HCT116 (cell line): Measurements from ENCODE around the gene RTN4. TPM values are rescaled to one million over a fixed set of nuclear protein-coding genes. Genes with fewer than 3 reads are reported as not detected.

ENCODE experiments used
- ATAC-seq: fragments of 200-7000 bp; cut with Tn5 transposase; 2 replicates; pipeline ENCODE4 v1.9.1; 2020; ENCODE audit warnings: mild to moderate bottlenecking, moderate library complexity
- BruUV-seq: library from RNA; stranded (reverse); fragments of 400-500 nt; replicated peaks from 2 replicates; lab custom pipeline; 2021; lab: Mats Ljungman, UMichigan
- CTCF ChIA-PET: fragments of 300-600 bp; sonication (Branson Sonifier 250); formaldehyde crosslinking; loops from one replicate; lab custom pipeline; 2021; ENCODE audit warnings: antibody characterized with exemption; lab: Charles Lee
- POLR2A ChIA-PET: fragments of 300-600, 350-600 bp; sonication (Branson Sonifier 250); formaldehyde crosslinking; loops from one replicate; lab custom pipeline; 2021; ENCODE audit warnings: antibody characterized with exemption; lab: Charles Lee
- RAD21 ChIA-PET, 2 experiments: fragments of 300-600 bp; sonication (Branson Sonifier 250); formaldehyde crosslinking; loops; one replicate each; lab custom pipeline; 2023; ENCODE audit warnings: low total read pairs in 2 of 2; ENCODE audit not compliant: uncharacterized antibody in 2 of 2, unreplicated experiment in 2 of 2, low non-redundant PET in 1 of 2; lab: Charles Lee
- DNase-seq: peaks from one replicate; pipeline ENCODE4 v3.0.0-alpha.2; 2010; ENCODE audit warnings: low read depth, low spot score
- H2AFZ ChIP-seq: fragments of 200-600 bp; shearing (Covaris generic), sonication (generic); 2 replicates; pipeline ENCODE4 v1.6.1; 2017; ENCODE audit warnings: low read depth, mixed run types, mixed read lengths, antibody characterized with exemption, low read length; ENCODE audit not compliant: poor library complexity, severe bottlenecking
- H3K27ac ChIP-seq: 2 replicates; pipeline ENCODE4 v1.5.1; 2012; ENCODE audit warnings: low read depth, low read length
- H3K27me3 ChIP-seq: fragments of 200-600 bp; sonication (generic); 2 replicates; pipeline ENCODE4 v1.6.1; 2016; ENCODE audit warnings: mixed run types, low read length, mixed read lengths; ENCODE audit not compliant: insufficient read depth
- H3K36me3 ChIP-seq, 2 experiments: fragments of 200-500 bp in 1 of 2; fragments of 200-600 bp in 1 of 2; sonication (Bioruptor generic) in 1 of 2; sonication (generic) in 1 of 2; 2 replicates each; pipeline versions ENCODE4 v1.5.1 to v1.6.1; 2014 to 2016; ENCODE audit warnings: low read length in 2 of 2, inconsistent platforms in 1 of 2, mixed read lengths in 1 of 2, mixed run types in 1 of 2; ENCODE audit not compliant: insufficient read depth in 2 of 2, control insufficient read depth in 1 of 2
- H3K4me1 ChIP-seq, 2 experiments: fragments of 200-600 bp in 1 of 2; sonication (generic) in 1 of 2; 2 replicates each; pipeline versions ENCODE4 v1.5.1 to v1.6.1; 2012 to 2017; ENCODE audit warnings: low read length in 2 of 2, inconsistent platforms in 1 of 2, mild to moderate bottlenecking in 1 of 2, mixed read lengths in 1 of 2, mixed run types in 1 of 2, moderate library complexity in 1 of 2; ENCODE audit not compliant: insufficient read depth in 2 of 2, control insufficient read depth in 1 of 2
- H3K4me2 ChIP-seq: fragments of 200-600 bp; sonication (generic); 2 replicates; pipeline ENCODE4 v1.6.1; 2017; ENCODE audit warnings: mixed run types, low read length, mixed read lengths
- H3K4me3 ChIP-seq, 2 experiments: fragments of 200-600 bp in 1 of 2; sonication (generic) in 1 of 2; replicated peaks in 1 of 2; 2 replicates each; pipeline ENCODE4 v1.5.1; 2011 to 2016; ENCODE audit warnings: low read length in 2 of 2, control low read depth in 1 of 2, low read depth in 1 of 2, mild to moderate bottlenecking in 1 of 2, mixed read lengths in 1 of 2, mixed run types in 1 of 2
- H3K79me2 ChIP-seq: fragments of 200-600 bp; sonication (generic); 2 replicates; pipeline ENCODE4 v1.6.1; 2017; ENCODE audit warnings: mild to moderate bottlenecking, mixed run types, low read length, moderate library complexity, mixed read lengths; ENCODE audit not compliant: insufficient read depth
- H3K9ac ChIP-seq: fragments of 200-600 bp; sonication (generic); 2 replicates; pipeline ENCODE4 v1.6.1; 2016; ENCODE audit warnings: low read length, mixed read lengths
- H3K9me2 ChIP-seq: fragments of 200-600 bp; sonication (generic), shearing (Covaris generic); 2 replicates; pipeline ENCODE4 v1.6.1; 2017; ENCODE audit warnings: mixed run types, mild to moderate bottlenecking, moderate library complexity; ENCODE audit not compliant: insufficient read depth
- H3K9me3 ChIP-seq, 2 experiments: fragments of 200-500 bp in 1 of 2; fragments of 200-600 bp in 1 of 2; sonication (Bioruptor generic) in 1 of 2; sonication (generic) in 1 of 2; 2 replicates each; pipeline ENCODE4 v1.6.1; 2014 to 2017; ENCODE audit warnings: low read length in 2 of 2, mixed read lengths in 2 of 2, inconsistent platforms in 1 of 2, low read depth in 1 of 2, mild to moderate bottlenecking in 1 of 2, mixed run types in 1 of 2, moderate library complexity in 1 of 2; ENCODE audit not compliant: control insufficient read depth in 1 of 2, insufficient read depth in 1 of 2
- H4K20me1 ChIP-seq: fragments of 200-600 bp; sonication (generic), shearing (Covaris generic); 2 replicates; pipeline ENCODE4 v1.6.1; 2017; ENCODE audit warnings: mixed run types, mild to moderate bottlenecking, moderate library complexity; ENCODE audit not compliant: insufficient read depth
- ATF3 ChIP-seq: IDR thresholded peaks from 2 replicates; pipeline ENCODE4 v1.6.1; 2012
- CTCF ChIP-seq, 3 experiments: fragments of 200-600 bp in 1 of 3; sonication (generic) in 1 of 3; IDR thresholded peaks in 2 of 3; conservative IDR thresholded peaks in 1 of 3; 2 replicates each; pipeline ENCODE4 v1.5.1; 2012 to 2017; ENCODE audit warnings: low read depth in 2 of 3, low read length in 2 of 3, antibody characterized with exemption in 1 of 3, borderline replicate concordance in 1 of 3, control low read depth in 1 of 3, mild to moderate bottlenecking in 1 of 3, mixed read lengths in 1 of 3, mixed run types in 1 of 3, moderate library complexity in 1 of 3; ENCODE audit not compliant: insufficient read depth in 1 of 3
- EGR1 ChIP-seq: IDR thresholded peaks from 2 replicates; pipeline ENCODE4 v1.6.1; 2012; ENCODE audit warnings: low read depth
- ELF1 ChIP-seq: IDR thresholded peaks from 2 replicates; pipeline ENCODE4 v1.6.1; 2012; ENCODE audit warnings: low read depth, borderline replicate concordance
- MAX ChIP-seq: IDR thresholded peaks from 2 replicates; pipeline ENCODE4 v1.6.1; 2012
- POLR2A ChIP-seq: IDR thresholded peaks from 2 replicates; pipeline ENCODE4 v1.7.0; 2011; ENCODE audit warnings: borderline replicate concordance; ENCODE audit not compliant: insufficient read depth, insufficient read length; ENCODE audit errors: extremely low read depth
- YY1 ChIP-seq: IDR thresholded peaks from 2 replicates; pipeline ENCODE4 v1.6.1; 2011; ENCODE audit warnings: low read length, low read depth, moderate library complexity, mild to moderate bottlenecking; ENCODE audit not compliant: insufficient replicate concordance; ENCODE audit errors: extremely low read depth
- ZBTB33 ChIP-seq: IDR thresholded peaks from 2 replicates; pipeline ENCODE4 v1.6.1; 2011; ENCODE audit warnings: mild to moderate bottlenecking, low read length, moderate library complexity; ENCODE audit not compliant: insufficient replicate concordance; ENCODE audit errors: extremely low read depth
- ZFX ChIP-seq: fragments of 450-650 bp; IDR thresholded peaks from 2 replicates; pipeline ENCODE4 v1.6.1; 2017
- intact Hi-C: fragments of 100-400 bp; cut with micrococcal nuclease; formaldehyde crosslinking; loops from 2 replicates; pipeline ENCODE4 v1.10.0; 2022
- total RNA-seq: library from RNA; stranded (reverse); gene quantifications from one replicate; pipeline ENCODE4 v1.2.1, GENCODE V29; 2021; ENCODE audit not compliant: unreplicated experiment

The RTN4 gene
- total RNA-seq, 1 experiment from 2014 or later: 221 TPM

GRCh38 chr2:55025627-55026026, 24.6 kb downstream of the RTN4 start:
- ChIA-PET RAD21 (no interaction called here), CTCF (interaction anchor here (0.9 kb wide), 2 partner anchors 23 to 25 kb away, joined by 3 to 4 read pairs; partner anchors contain the start of gene RTN4), POLR2A (interaction anchor here (0.6 kb wide), 2 partner anchors 23 to 466 kb away, joined by 3 to 5 read pairs; no protein-coding TSS in a partner anchor)
- intact Hi-C loops: no loop called here
- Histone ChIP-seq H3K36me3 (peaks cover 0 to 5% of the 10 kb centered on the region in 2 experiments; a peak in 2 of 4 replicates), H3K79me2 (peaks cover 100% of the 10 kb centered on the region), H3K9me2 (no peaks in the 10 kb centered on the region), H3K4me1 (peaks cover 0 to 19% of the 10 kb centered on the region in 2 experiments; a peak in 1 of 4 replicates), H3K9me3 (no peaks in the 10 kb centered on the region), H3K27me3 (no peaks in the 10 kb centered on the region), H4K20me1 (peaks cover 39% of the 10 kb centered on the region), H3K4me2 (no peak overlapping the region), H3K9ac (no peak overlapping the region), H3K27ac (no peak overlapping the region), H3K4me3 (no peak overlapping the region), H2AFZ (no peak overlapping the region)
- no peak for ATAC-seq
- no peak for DNase-seq
- no peak for TF ChIP-seq YY1
- no peak for TF ChIP-seq CTCF (IDR thresholded peaks at IDR 0.05 in 2 of 3, conservative IDR thresholded peaks at IDR 0.05 in 1 of 3; ENCODE audit: borderline replicate concordance in 1 of 3, insufficient read depth in 1 of 3, low read depth in 2 of 3, low read length in 2 of 3)
- TF ChIP-seq ELF1: no peak
- TF ChIP-seq ATF3: no peak
- TF ChIP-seq ZBTB33: no peak
- no peak for TF ChIP-seq ZFX
- no peak for TF ChIP-seq MAX
- TF ChIP-seq EGR1: no peak
- no peak for TF ChIP-seq POLR2A
- BruUV-seq: no TSS peak
